ENCODE results near the gene CMTM8. TPM values are rescaled to one million over a fixed set of nuclear protein-coding genes. Genes with fewer than 3 reads are reported as not detected.

The CMTM8 gene
- total RNA-seq, 2 donors from 2014 or later: 11.7 to 14.2 TPM

DNA sequence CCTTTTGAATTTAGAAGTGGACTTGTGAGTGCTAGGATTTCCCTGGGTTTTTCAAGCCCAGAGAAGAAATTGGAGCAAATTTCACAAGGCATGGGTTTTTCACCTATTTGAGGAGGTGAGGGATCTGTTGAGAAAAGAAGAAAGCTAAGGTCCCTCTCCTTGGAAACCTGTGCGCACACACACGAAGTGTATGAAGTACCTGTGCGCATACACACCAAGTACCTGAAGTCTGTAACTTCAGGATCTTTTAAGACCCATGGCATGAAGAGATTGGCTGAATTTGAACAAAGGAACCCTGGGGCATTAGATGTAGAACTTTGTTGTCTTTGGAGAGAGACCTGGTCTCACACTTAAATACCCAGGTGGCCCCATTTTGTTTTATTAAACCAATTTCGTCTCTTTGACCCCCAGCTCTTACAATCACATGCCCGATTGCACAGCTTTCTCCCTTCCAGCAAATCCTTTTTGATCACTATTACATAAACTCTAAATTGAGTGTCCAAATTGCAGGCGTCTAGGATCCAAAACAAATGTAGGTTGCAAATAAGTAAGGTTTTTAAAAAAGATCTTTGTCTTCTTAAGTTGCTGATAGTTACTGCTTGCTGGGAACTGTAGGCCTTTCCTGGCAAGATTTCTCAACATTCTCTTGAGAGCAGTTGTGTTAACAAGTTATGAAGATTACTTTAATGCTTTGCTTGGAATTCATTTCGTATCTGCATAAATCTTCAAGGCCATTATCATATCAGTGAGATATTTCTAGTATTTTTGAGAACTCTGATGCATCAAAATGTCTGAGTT, 64.3 kb downstream of the CMTM8 start:
- H3K9me3 ChIP-seq: no peaks in the 10 kb centered on the region
- H3K4me3 ChIP-seq: no peak overlapping the region
- H3K9ac ChIP-seq (ENCODE audit: low read depth in 2 of 2, low read length in 2 of 2): no peak overlapping the region
- no peaks in the 10 kb centered on the region for H3K36me3 ChIP-seq
- H3K27me3 ChIP-seq: no peaks in the 10 kb centered on the region
- no peak overlapping the region for H3K27ac ChIP-seq
- TF ChIP-seq, protein P1, sequence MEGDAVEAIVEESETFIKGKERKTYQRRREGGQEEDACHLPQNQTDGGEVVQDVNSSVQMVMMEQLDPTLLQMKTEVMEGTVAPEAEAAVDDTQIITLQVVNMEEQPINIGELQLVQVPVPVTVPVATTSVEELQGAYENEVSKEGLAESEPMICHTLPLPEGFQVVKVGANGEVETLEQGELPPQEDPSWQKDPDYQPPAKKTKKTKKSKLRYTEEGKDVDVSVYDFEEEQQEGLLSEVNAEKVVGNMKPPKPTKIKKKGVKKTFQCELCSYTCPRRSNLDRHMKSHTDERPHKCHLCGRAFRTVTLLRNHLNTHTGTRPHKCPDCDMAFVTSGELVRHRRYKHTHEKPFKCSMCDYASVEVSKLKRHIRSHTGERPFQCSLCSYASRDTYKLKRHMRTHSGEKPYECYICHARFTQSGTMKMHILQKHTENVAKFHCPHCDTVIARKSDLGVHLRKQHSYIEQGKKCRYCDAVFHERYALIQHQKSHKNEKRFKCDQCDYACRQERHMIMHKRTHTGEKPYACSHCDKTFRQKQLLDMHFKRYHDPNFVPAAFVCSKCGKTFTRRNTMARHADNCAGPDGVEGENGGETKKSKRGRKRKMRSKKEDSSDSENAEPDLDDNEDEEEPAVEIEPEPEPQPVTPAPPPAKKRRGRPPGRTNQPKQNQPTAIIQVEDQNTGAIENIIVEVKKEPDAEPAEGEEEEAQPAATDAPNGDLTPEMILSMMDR (IDR thresholded peaks at IDR 0.05): no peak
- intact Hi-C loops (cut with DNase I): loop anchor here (10.0 kb wide), 1 partner anchor 92 kb away; the partner anchor contains the start of gene CMTM7
- no peak for DNase-seq
- H3K4me1 ChIP-seq: no peaks in the 10 kb centered on the region

DNA sequence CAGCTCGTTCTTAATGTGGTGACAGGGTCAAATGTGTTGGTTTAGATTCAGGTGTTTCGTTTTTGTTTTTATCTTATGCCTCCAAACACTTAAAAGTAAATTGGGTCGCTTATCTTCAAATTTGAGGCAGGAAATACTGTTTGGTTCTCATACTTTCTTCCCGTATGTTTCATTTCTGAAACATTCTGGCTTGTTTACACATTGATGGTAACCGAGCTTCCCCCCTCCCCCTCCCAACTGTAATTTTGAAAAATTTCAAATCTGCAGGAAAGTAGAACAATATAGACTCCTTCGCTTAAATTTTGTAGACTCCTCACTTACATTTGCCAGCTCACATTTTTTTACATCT, 64.9 kb downstream of the CMTM8 start:
- no peak overlapping the region for H3K27ac ChIP-seq
- no peak for DNase-seq
- no peak overlapping the region for H3K4me3 ChIP-seq
- TF ChIP-seq, protein P1 (IDR thresholded peaks at IDR 0.05): no peak
- no peak overlapping the region for H3K9ac ChIP-seq (ENCODE audit: low read depth in 2 of 2, low read length in 2 of 2)
- H3K9me3 ChIP-seq: no peaks in the 10 kb centered on the region
- intact Hi-C loops (cut with DNase I): loop anchor here (10.0 kb wide), 1 partner anchor 91 kb away; the partner anchor contains the start of gene CMTM7
- H3K27me3 ChIP-seq: no peaks in the 10 kb centered on the region
- H3K4me1 ChIP-seq: no peaks in the 10 kb centered on the region
- H3K36me3 ChIP-seq: no peaks in the 10 kb centered on the region

DNA sequence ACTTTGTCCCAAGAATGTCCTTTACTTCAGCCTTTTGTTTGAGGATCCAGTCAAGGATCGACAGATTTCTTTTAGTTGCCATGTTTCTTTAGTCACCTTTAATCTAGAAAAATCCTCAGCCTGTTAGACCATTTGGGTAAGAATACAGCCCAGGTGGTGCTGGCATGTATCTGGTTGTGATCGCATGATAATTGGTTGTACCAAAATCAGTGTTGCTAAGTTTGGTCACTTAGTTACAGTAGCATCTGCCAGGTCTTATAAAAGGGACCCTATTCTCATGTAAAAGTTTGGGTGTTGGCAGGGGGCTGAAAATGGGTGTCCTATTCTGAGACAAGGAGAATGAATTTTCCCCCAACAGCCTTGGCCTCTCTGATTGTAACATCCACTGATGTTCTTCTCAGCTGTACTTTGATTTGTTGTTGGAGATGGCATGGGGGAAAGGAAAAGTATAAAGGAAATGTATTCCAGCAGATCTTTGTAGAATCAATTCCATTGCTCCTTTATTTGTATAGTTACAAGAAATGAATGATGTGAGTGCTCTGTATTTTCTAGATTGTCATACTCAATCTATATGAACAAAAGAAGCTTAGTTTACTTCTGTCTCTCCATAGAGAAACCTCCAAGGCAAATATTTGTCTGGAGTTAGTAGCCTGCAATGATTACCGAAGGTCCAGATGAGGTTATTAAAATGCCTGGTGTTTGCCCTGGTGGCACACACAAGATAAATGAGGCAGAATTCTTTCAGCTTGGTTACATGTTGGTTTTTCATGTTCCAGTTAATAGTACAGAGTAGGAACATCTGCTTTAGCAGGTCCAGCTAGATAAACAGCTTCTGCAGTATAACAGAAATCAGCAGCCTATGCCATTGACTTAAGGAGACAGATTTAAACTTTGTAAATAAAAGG, 65.7 kb downstream of the CMTM8 start:
- no peaks in the 10 kb centered on the region for H3K36me3 ChIP-seq
- H3K27ac ChIP-seq: no peak overlapping the region
- no peaks in the 10 kb centered on the region for H3K4me1 ChIP-seq
- intact Hi-C loops (cut with DNase I): loop anchor here (10.0 kb wide), 1 partner anchor 91 kb away; the partner anchor contains the start of gene CMTM7
- H3K4me3 ChIP-seq: no peak overlapping the region
- no peak for DNase-seq
- TF ChIP-seq, protein P1 (IDR thresholded peaks at IDR 0.05): no peak
- H3K9ac ChIP-seq (ENCODE audit: low read depth in 2 of 2, low read length in 2 of 2): no peak overlapping the region
- no peaks in the 10 kb centered on the region for H3K9me3 ChIP-seq
- H3K27me3 ChIP-seq: no peaks in the 10 kb centered on the region

DNA sequence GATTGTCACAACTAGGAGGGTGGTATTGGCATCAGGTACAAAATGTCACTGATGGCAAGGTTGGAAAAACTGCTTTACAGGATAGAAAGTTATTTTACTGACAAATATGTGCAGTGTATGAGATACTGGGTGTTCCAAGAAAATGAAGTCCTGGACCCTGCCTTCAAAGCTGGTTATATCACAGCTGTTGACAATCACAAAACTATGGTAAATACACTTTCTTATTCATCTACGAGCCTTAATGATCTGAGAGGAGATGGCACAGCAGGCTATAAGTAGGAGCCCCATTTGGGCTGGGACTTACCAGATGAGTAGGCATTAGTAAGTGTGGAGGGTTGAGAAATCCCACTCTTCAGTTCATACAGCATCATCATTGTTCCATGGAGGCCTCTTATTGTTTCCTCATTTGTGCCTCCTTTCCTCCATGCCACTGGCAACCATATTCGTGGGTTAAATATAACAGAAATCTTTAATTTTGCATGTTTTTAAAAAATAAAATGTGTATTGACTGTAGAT, 66.9 kb downstream of the CMTM8 start:
- Histone ChIP-seq H3K27ac (no peak overlapping the region), H3K4me1 (no peaks in the 10 kb centered on the region), H3K27me3 (no peaks in the 10 kb centered on the region), H3K36me3 (no peaks in the 10 kb centered on the region), H3K9ac (ENCODE audit: low read depth in 2 of 2, low read length in 2 of 2) (no peak overlapping the region), H3K9me3 (no peaks in the 10 kb centered on the region), H3K4me3 (no peak overlapping the region)
- DNase-seq: no peak
- intact Hi-C loops (cut with DNase I): loop anchor here (10.0 kb wide), 1 partner anchor 89 kb away; the partner anchor contains the start of gene CMTM7
- TF ChIP-seq, protein P1 (IDR thresholded peaks at IDR 0.05): no peak

DNA sequence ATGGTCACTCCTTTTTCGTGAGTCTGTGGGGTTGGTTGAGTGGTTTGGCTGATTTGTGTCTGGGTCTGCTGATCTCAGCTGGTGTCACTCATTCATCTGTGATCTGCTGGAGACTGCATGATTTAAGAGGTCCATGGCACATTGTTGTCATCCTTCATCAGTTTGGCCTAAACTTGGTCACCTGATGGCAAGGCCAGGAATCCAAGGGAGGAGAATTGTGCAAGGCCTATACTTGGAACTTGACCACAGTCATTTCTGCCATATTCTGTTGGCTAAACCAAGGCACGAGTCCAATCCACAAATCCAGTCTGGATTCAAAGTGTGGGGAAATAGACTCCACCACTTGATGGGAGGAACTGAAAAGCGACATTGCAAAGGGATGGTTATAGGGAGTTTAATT, 67.6 kb downstream of the CMTM8 start:
- Histone ChIP-seq H3K4me1 (no peaks in the 10 kb centered on the region), H3K9ac (ENCODE audit: low read depth in 2 of 2, low read length in 2 of 2) (no peak overlapping the region), H3K36me3 (no peaks in the 10 kb centered on the region), H3K27ac (no peak overlapping the region), H3K27me3 (no peaks in the 10 kb centered on the region), H3K9me3 (no peaks in the 10 kb centered on the region), H3K4me3 (no peak overlapping the region)
- TF ChIP-seq, protein P1 (IDR thresholded peaks at IDR 0.05): no peak
- no peak for DNase-seq
- intact Hi-C loops (cut with DNase I): loop anchor here (10.0 kb wide), 1 partner anchor 89 kb away; the partner anchor contains the start of gene CMTM7

All from colonic mucosa (tissue), 4 donors.